Measurements from ENCODE around the gene TRAF6. TPM values are rescaled to one million over a fixed set of nuclear protein-coding genes. Genes with fewer than 3 reads are reported as not detected.
"Not testable (repeated sequence)": the region's sequence is repeated elsewhere in the genome, so short reads cannot be mapped to it uniquely, and the experiment has no call there.

The TRAF6 gene
- total and polyA plus RNA-seq, 10 of the 15 experiments (the other 5 are each of a cell fraction or from before 2014, with no cell fraction given): 1.4 to 10.9 (median 7.0) TPM

DNA sequence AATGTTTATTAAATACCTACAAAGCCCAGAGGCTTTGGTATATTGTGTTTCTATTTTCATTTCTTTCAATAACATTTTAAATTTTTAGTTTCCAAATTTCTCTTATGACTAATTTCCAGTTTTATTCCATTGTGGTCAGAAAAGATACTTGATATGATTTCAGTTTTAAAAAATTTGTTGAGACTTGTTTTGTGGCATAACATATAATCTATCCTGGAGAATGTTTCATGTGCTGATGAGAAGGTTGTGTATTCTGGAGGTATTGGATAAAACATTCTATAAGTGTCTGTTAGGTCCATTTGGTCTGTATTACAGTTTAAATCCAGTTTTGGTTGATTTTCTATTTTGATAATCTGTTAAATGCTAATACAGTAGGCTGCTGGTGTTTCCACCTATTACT lies 47.9 kb upstream of the TRAF6 start:
- POLR2A ChIA-PET: no interaction called here
- no peaks in the 10 kb centered on the region for H4K20me1 ChIP-seq (ENCODE audit: control insufficient read depth, insufficient read depth)
- CTCF ChIA-PET: no interaction called here
- no peak overlapping the region for H2AFZ ChIP-seq (ENCODE audit: control insufficient read depth, low read depth, low read length)
- no peak for FAIRE-seq
- intact Hi-C loops (cut with micrococcal nuclease; ENCODE audit: unreplicated experiment) (no loop called here), in situ Hi-C loops (cut with MboI) (no loop called here)
- no peaks in the 10 kb centered on the region for H3K27me3 ChIP-seq (replicated peaks in 1 of 2; ENCODE audit: control insufficient read depth in 2 of 2, insufficient read depth in 2 of 2, low read length in 1 of 2)
- no peaks in the 10 kb centered on the region; the same call in 2 of the 3 replicates for H3K9me3 ChIP-seq (replicated peaks; ENCODE audit: control insufficient read depth, insufficient read depth, low read length)
- no peak overlapping the region for H3K27ac ChIP-seq (ENCODE audit: control insufficient read depth, insufficient read depth)
- no peaks in the 10 kb centered on the region for H3K36me3 ChIP-seq (ENCODE audit: control insufficient read depth in 2 of 2, insufficient read depth in 2 of 2, low read length in 1 of 2)
- no peaks in the 10 kb centered on the region for H3K4me1 ChIP-seq (ENCODE audit: control insufficient read depth, insufficient read depth, low read length)
- SMC1A ChIA-PET (ENCODE audit: uncharacterized antibody, unreplicated experiment): no interaction called here
- H3K4me2 ChIP-seq (ENCODE audit: control insufficient read depth, insufficient read depth): no peak overlapping the region
- RAD21 ChIA-PET (ENCODE audit: unreplicated experiment): no interaction called here
- no peaks in the 10 kb centered on the region for H3K79me2 ChIP-seq (ENCODE audit: control insufficient read depth, insufficient read depth, low read length)
- no peak overlapping the region for H3K9ac ChIP-seq (ENCODE audit: control insufficient read depth, insufficient read depth, low read length)
- BruUV-seq (replicated peaks): no TSS peak
- TF ChIP-seq ASH2L (IDR thresholded peaks at IDR 0.05; ENCODE audit: borderline replicate concordance, low read depth) (no peak), TCF3 (IDR thresholded peaks at IDR 0.05; ENCODE audit: borderline replicate concordance, insufficient read depth, low read depth, low read length) (no peak), POLR2AphosphoS5 (IDR thresholded peaks at IDR 0.05; ENCODE audit: low read length) (no peak), MYC (IDR thresholded peaks at IDR 0.05; ENCODE audit: insufficient read depth, insufficient read length, insufficient replicate concordance, low read length, severe bottlenecking) (no peak), NFIC (IDR thresholded peaks at IDR 0.05; ENCODE audit: low read depth, low read length) (no peak), ETV6 (conservative IDR thresholded peaks at IDR 0.05 in 1 of 2, IDR thresholded peaks at IDR 0.05 in 1 of 2; ENCODE audit: borderline replicate concordance in 1 of 2, low read depth in 1 of 2) (no peak), MTA3 (IDR thresholded peaks at IDR 0.05; ENCODE audit: borderline replicate concordance, low read length) (no peak), ZZZ3 (IDR thresholded peaks at IDR 0.05; ENCODE audit: control insufficient read depth, insufficient read length, low read depth) (no peak)
- TF ChIP-seq, protein P1, sequence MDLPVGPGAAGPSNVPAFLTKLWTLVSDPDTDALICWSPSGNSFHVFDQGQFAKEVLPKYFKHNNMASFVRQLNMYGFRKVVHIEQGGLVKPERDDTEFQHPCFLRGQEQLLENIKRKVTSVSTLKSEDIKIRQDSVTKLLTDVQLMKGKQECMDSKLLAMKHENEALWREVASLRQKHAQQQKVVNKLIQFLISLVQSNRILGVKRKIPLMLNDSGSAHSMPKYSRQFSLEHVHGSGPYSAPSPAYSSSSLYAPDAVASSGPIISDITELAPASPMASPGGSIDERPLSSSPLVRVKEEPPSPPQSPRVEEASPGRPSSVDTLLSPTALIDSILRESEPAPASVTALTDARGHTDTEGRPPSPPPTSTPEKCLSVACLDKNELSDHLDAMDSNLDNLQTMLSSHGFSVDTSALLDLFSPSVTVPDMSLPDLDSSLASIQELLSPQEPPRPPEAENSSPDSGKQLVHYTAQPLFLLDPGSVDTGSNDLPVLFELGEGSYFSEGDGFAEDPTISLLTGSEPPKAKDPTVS (IDR thresholded peaks at IDR 0.05; ENCODE audit: low read depth, low read length): no peak
- TF ChIP-seq, protein P2, sequence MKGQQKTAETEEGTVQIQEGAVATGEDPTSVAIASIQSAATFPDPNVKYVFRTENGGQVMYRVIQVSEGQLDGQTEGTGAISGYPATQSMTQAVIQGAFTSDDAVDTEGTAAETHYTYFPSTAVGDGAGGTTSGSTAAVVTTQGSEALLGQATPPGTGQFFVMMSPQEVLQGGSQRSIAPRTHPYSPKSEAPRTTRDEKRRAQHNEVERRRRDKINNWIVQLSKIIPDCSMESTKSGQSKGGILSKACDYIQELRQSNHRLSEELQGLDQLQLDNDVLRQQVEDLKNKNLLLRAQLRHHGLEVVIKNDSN (IDR thresholded peaks at IDR 0.05; ENCODE audit: borderline replicate concordance, extremely low read length, insufficient read depth, low read depth, low read length): no peak
- TF ChIP-seq, protein P3, sequence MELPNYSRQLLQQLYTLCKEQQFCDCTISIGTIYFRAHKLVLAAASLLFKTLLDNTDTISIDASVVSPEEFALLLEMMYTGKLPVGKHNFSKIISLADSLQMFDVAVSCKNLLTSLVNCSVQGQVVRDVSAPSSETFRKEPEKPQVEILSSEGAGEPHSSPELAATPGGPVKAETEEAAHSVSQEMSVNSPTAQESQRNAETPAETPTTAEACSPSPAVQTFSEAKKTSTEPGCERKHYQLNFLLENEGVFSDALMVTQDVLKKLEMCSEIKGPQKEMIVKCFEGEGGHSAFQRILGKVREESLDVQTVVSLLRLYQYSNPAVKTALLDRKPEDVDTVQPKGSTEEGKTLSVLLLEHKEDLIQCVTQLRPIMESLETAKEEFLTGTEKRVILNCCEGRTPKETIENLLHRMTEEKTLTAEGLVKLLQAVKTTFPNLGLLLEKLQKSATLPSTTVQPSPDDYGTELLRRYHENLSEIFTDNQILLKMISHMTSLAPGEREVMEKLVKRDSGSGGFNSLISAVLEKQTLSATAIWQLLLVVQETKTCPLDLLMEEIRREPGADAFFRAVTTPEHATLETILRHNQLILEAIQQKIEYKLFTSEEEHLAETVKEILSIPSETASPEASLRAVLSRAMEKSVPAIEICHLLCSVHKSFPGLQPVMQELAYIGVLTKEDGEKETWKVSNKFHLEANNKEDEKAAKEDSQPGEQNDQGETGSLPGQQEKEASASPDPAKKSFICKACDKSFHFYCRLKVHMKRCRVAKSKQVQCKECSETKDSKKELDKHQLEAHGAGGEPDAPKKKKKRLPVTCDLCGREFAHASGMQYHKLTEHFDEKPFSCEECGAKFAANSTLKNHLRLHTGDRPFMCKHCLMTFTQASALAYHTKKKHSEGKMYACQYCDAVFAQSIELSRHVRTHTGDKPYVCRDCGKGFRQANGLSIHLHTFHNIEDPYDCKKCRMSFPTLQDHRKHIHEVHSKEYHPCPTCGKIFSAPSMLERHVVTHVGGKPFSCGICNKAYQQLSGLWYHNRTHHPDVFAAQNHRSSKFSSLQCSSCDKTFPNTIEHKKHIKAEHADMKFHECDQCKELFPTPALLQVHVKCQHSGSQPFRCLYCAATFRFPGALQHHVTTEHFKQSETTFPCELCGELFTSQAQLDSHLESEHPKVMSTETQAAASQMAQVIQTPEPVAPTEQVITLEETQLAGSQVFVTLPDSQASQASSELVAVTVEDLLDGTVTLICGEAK (IDR thresholded peaks at IDR 0.05; ENCODE audit: borderline replicate concordance): no peak
- ATAC-seq: no peak
- no peak for DNase-seq (ENCODE audit: low read depth, low spot score)
- H3K4me3 ChIP-seq: peak overlapping the region; percentile 29; the same call in 1 of the 2 replicates

DNA sequence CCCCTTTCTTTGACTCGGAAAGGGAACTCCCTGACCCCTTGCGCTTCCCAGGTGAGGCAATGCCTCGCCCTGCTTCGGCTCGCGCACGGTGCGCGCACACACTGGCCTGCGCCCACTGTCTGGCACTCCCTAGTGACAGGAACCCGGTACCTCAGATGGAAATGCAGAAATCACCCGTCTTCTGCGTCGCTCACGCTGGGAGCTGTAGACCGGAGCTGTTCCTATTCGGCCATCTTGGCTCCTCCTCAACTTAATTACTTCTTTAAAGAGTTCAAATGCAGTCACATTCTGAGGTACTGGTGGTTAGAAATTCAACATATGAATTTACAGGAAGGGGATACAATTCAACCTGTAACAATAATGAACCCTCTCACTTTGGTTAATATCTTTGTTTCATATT lies 47.3 kb upstream of the TRAF6 start:
- ATAC-seq; SMC1A ChIA-PET (ENCODE audit: uncharacterized antibody, unreplicated experiment); BruUV-seq (replicated peaks); CTCF ChIA-PET; H3K79me2 ChIP-seq (ENCODE audit: control insufficient read depth, insufficient read depth, low read length); RAD21 ChIA-PET (ENCODE audit: unreplicated experiment); H3K27ac ChIP-seq (ENCODE audit: control insufficient read depth, insufficient read depth); H3K4me2 ChIP-seq (ENCODE audit: control insufficient read depth, insufficient read depth); POLR2A ChIA-PET; FAIRE-seq; H3K36me3 ChIP-seq (ENCODE audit: control insufficient read depth in 2 of 2, insufficient read depth in 2 of 2, low read length in 1 of 2); H4K20me1 ChIP-seq (ENCODE audit: control insufficient read depth, insufficient read depth); H2AFZ ChIP-seq (ENCODE audit: control insufficient read depth, low read depth, low read length); H3K27me3 ChIP-seq (replicated peaks in 1 of 2; ENCODE audit: control insufficient read depth in 2 of 2, insufficient read depth in 2 of 2, low read length in 1 of 2); intact Hi-C loops (cut with micrococcal nuclease; ENCODE audit: unreplicated experiment); in situ Hi-C loops (cut with MboI); H3K4me1 ChIP-seq (ENCODE audit: control insufficient read depth, insufficient read depth, low read length); H3K4me3 ChIP-seq; H3K9ac ChIP-seq (ENCODE audit: control insufficient read depth, insufficient read depth, low read length); DNase-seq (ENCODE audit: low read depth, low spot score); H3K9me3 ChIP-seq (replicated peaks; ENCODE audit: control insufficient read depth, insufficient read depth, low read length): not testable (repeated sequence)
- WGBS (ENCODE audit: insufficient coverage, insufficient replicate concordance, low lambda C conversion rate, missing lambda C conversion rate): 93% methylated on average over 8 of the region's 17 CpGs
